HepG2 (cell line): ENCODE results near the gene SLC29A2. TPM values are rescaled to one million over a fixed set of nuclear protein-coding genes. Genes with fewer than 3 reads are reported as not detected.
A peak's percentile ranks its signal among the peaks of the same experiment; 100 is the strongest.

Source experiments
- DMTF1 ChIP-seq: sonication (generic); formaldehyde crosslinking; IDR thresholded peaks from 2 replicates; pipeline ENCODE4 v1.4.0; 2020; ENCODE audit warnings: mild to moderate bottlenecking, missing genetic modification reagents
- FOXA1 ChIP-seq, 2 experiments: fragments of 450-650 bp in 1 of 2; sonication (generic) in 1 of 2; formaldehyde crosslinking in 1 of 2; IDR thresholded peaks; 2 replicates each; pipeline versions ENCODE4 v1.4.0 to v1.6.1; 2016 to 2020; ENCODE audit warnings: missing genetic modification reagents in 1 of 2
- GABPA ChIP-seq, 2 experiments: IDR thresholded peaks; 2 replicates each; pipeline ENCODE4 v1.6.1; 2011 to 2016; ENCODE audit warnings: low read depth in 2 of 2, low read length in 1 of 2, missing biosample characterization in 1 of 2, missing genetic modification characterization in 1 of 2
- GZF1 ChIP-seq: sonication (generic); formaldehyde crosslinking; IDR thresholded peaks from 2 replicates; pipeline ENCODE4 v1.5.1; 2020; ENCODE audit warnings: mild to moderate bottlenecking, missing genetic modification reagents
- HNRNPK ChIP-seq: fragments of 200-400 bp; formaldehyde crosslinking; IDR thresholded peaks from 2 replicates; pipeline ENCODE4 v1.6.1; 2018; ENCODE audit warnings: low read length, low read depth, moderate library complexity, mild to moderate bottlenecking; ENCODE audit not compliant: poor library complexity, severe bottlenecking
- IRX3 ChIP-seq: sonication (generic); formaldehyde crosslinking; IDR thresholded peaks from 2 replicates; pipeline ENCODE4 v1.8.1; 2023; ENCODE audit warnings: mild to moderate bottlenecking, low read depth, missing genetic modification reagents, borderline replicate concordance
- LCORL ChIP-seq, 2 experiments: fragments of 450-650 bp in 1 of 2; sonication (generic) in 1 of 2; formaldehyde crosslinking in 1 of 2; IDR thresholded peaks; 2 replicates each; pipeline versions ENCODE4 v1.5.0 to v1.6.1; 2017 to 2020; ENCODE audit warnings: antibody characterized with exemption in 1 of 2, missing genetic modification reagents in 1 of 2
- MEIS1 ChIP-seq: sonication (generic); formaldehyde crosslinking; IDR thresholded peaks from 2 replicates; pipeline ENCODE4 v1.9.0; 2021; ENCODE audit warnings: mild to moderate bottlenecking, missing genetic modification reagents, moderate library complexity, borderline replicate concordance
- MIXL1 ChIP-seq: IDR thresholded peaks from 2 replicates; pipeline ENCODE4 v1.6.1; 2016
- MTERF4 ChIP-seq: sonication (generic); formaldehyde crosslinking; IDR thresholded peaks from 2 replicates; pipeline ENCODE4 v1.8.0; 2023; ENCODE audit warnings: mild to moderate bottlenecking, missing genetic modification reagents
- SMAD9 ChIP-seq: sonication (generic); formaldehyde crosslinking; IDR thresholded peaks from 2 replicates; pipeline ENCODE4 v1.5.1; 2020; ENCODE audit warnings: mild to moderate bottlenecking, missing genetic modification reagents
- TAF15 ChIP-seq: fragments of 200-400 bp; formaldehyde crosslinking; IDR thresholded peaks from one replicate; pipeline ENCODE4 v1.6.1; 2018; ENCODE audit warnings: mild to moderate bottlenecking, low read depth, low read length; ENCODE audit not compliant: poor library complexity, severe bottlenecking
- TOE1 ChIP-seq: sonication (generic); formaldehyde crosslinking; IDR thresholded peaks from 2 replicates; pipeline ENCODE4 v1.4.0; 2020; ENCODE audit warnings: mild to moderate bottlenecking, missing genetic modification reagents
- ZNF431 ChIP-seq: sonication (generic); formaldehyde crosslinking; IDR thresholded peaks from 2 replicates; pipeline ENCODE4 v1.9.0; 2022; ENCODE audit warnings: missing genetic modification reagents, low read depth, mild to moderate bottlenecking, borderline replicate concordance
- ZNF484 ChIP-seq: sonication (generic); formaldehyde crosslinking; IDR thresholded peaks from 2 replicates; pipeline ENCODE4 v1.5.1; 2020; ENCODE audit warnings: mild to moderate bottlenecking, low read depth, missing genetic modification reagents, borderline replicate concordance
- polyA plus RNA-seq, 8 experiments: library from polyadenylated mRNA; depleted of rRNA in 3 of 8; stranded (reverse) in 7 of 8; unstranded in 1 of 8; fragments of >200 nt; fragmentation: Illumina TruSeq in 4 of 8; extraction: Trizol in 4 of 8; gene quantifications; 2 replicates each; pipeline versions ENCODE4 v1.2.1 to v1.2.3, GENCODE V29; 2011 to 2016; ENCODE audit warnings: low read depth in 4 of 8, missing spikeins in 1 of 8, mixed read lengths in 1 of 8; ENCODE audit not compliant: insufficient read depth in 1 of 8
- total RNA-seq, 5 experiments: library from RNA; depleted of rRNA; stranded (reverse); fragments of >200 nt; fragmentation: Illumina TruSeq; extraction: Trizol; gene quantifications; 2 replicates each; pipeline ENCODE4 v1.2.3, GENCODE V29; 2016; ENCODE audit warnings: low read depth in 1 of 5
- TF ChIP-seq, protein P1 (sequence below): sonication (generic); formaldehyde crosslinking; IDR thresholded peaks from 2 replicates; pipeline ENCODE4 v1.4.0; 2020; ENCODE audit warnings: missing genetic modification reagents
- TF ChIP-seq, protein P2 (sequence below): sonication (generic); formaldehyde crosslinking; IDR thresholded peaks from 2 replicates; pipeline ENCODE4 v1.5.1; 2020; ENCODE audit warnings: mild to moderate bottlenecking, moderate library complexity, missing genetic modification reagents
- TF ChIP-seq, protein P3 (sequence below): sonication (generic); formaldehyde crosslinking; IDR thresholded peaks from 2 replicates; pipeline ENCODE4 v1.4.0; 2020; ENCODE audit warnings: missing genetic modification reagents

SLC29A2 gene
- total and polyA plus RNA-seq, 2 of the 13 experiments (the other 11 are each of a cell fraction or from before 2014, with no cell fraction given), result 0.63 to 0.66 TPM

DNA sequence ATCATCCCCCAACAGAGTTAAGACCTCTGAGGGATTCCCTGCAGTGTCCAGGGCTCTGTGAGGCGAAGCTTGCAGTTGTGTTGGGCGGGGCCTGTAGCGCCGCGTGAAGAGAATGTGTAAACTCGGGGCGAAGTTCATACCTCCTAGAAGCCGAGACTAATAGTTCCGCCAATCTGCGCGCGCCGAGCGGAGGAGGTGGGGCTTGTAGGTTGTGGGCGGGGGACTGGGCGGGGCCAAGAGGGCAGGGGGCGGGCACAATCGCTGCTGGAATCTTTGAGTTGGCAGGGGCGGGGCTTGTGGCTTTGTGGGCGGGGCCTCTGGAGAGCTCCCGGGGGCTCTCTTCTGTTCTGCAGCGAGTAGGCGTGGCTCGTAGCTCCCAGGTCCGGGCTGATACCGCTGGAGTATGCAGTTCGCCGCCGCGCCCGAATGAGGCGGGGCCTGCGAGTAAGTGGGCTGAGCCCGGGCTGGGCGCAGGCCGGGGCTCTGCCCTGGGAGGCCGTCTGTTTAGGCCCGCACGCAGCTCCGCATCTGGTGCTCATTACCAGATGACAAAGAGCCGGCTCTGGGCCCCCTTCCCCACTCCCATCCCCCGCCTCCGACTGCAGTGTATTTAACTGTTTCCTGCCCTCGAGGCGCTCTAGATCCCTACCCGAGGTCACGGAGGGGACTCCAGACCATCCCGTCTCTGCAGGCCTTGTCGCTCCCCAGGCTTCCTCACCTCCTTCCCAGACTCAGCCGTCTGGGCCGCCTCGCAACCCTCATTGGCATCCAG lies 58.8 kb downstream of the SLC29A2 start (continued):
- TF ChIP-seq TAF15 (no peak), ZNF484 (CRISPR knock-in tag) (no peak), MEIS1 (CRISPR knock-in tag) (no peak), GABPA (IDR thresholded peaks at IDR 0.05; ENCODE audit: low read depth, low read length) (no peak), GABPA (CRISPR knock-in tag; IDR thresholded peaks at IDR 0.05; ENCODE audit: low read depth) (no peak), ZNF431 (no peak), DMTF1 (no peak), TOE1 (CRISPR knock-in tag) (no peak), MIXL1 (CRISPR knock-in tag) (no peak), SMAD9 (CRISPR knock-in tag) (no peak), GZF1 (CRISPR knock-in tag) (no peak), IRX3 (no peak), FOXA1 (IDR thresholded peaks at IDR 0.05) (no peak), FOXA1 (CRISPR knock-in tag; IDR thresholded peaks at IDR 0.05) (no peak), MTERF4 (CRISPR knock-in tag) (no peak; the same call in 1 of the 2 replicates), LCORL (IDR thresholded peaks at IDR 0.05) (0 out of 2 replicates have a peak, but pooled peaks have one; percentile 31), LCORL (CRISPR knock-in tag; IDR thresholded peaks at IDR 0.05) (no peak), HNRNPK (peak; percentile 43)
- TF ChIP-seq, protein P1, sequence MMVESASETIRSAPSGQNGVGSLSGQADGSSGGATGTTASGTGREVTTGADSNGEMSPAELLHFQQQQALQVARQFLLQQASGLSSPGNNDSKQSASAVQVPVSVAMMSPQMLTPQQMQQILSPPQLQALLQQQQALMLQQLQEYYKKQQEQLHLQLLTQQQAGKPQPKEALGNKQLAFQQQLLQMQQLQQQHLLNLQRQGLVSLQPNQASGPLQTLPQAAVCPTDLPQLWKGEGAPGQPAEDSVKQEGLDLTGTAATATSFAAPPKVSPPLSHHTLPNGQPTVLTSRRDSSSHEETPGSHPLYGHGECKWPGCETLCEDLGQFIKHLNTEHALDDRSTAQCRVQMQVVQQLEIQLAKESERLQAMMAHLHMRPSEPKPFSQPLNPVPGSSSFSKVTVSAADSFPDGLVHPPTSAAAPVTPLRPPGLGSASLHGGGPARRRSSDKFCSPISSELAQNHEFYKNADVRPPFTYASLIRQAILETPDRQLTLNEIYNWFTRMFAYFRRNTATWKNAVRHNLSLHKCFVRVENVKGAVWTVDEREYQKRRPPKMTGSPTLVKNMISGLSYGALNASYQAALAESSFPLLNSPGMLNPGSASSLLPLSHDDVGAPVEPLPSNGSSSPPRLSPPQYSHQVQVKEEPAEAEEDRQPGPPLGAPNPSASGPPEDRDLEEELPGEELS (CRISPR knock-in tag), result peak; percentile 22; the same call in 1 of the 2 replicates
- TF ChIP-seq, protein P2, sequence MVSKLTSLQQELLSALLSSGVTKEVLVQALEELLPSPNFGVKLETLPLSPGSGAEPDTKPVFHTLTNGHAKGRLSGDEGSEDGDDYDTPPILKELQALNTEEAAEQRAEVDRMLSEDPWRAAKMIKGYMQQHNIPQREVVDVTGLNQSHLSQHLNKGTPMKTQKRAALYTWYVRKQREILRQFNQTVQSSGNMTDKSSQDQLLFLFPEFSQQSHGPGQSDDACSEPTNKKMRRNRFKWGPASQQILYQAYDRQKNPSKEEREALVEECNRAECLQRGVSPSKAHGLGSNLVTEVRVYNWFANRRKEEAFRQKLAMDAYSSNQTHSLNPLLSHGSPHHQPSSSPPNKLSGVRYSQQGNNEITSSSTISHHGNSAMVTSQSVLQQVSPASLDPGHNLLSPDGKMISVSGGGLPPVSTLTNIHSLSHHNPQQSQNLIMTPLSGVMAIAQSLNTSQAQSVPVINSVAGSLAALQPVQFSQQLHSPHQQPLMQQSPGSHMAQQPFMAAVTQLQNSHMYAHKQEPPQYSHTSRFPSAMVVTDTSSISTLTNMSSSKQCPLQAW (CRISPR knock-in tag), result 0 out of 2 replicates have a peak, but pooled peaks have one; percentile 2
- TF ChIP-seq, protein P3, sequence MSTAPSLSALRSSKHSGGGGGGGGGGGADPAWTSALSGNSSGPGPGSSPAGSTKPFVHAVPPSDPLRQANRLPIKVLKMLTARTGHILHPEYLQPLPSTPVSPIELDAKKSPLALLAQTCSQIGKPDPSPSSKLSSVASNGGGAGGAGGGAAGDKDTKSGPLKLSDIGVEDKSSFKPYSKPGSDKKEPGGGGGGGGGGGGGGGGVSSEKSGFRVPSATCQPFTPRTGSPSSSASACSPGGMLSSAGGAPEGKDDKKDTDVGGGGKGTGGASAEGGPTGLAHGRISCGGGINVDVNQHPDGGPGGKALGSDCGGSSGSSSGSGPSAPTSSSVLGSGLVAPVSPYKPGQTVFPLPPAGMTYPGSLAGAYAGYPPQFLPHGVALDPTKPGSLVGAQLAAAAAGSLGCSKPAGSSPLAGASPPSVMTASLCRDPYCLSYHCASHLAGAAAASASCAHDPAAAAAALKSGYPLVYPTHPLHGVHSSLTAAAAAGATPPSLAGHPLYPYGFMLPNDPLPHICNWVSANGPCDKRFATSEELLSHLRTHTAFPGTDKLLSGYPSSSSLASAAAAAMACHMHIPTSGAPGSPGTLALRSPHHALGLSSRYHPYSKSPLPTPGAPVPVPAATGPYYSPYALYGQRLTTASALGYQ, result peak; percentile 36; the same call in 1 of the 2 replicates
